HEK293 (cell line): ENCODE measurements around the gene CLIC5.

Experiments
- CTCF ChIA-PET: fragments of 350-600 bp; formaldehyde crosslinking; extraction: SDS; loops from one replicate; lab custom pipeline; 2021; ENCODE audit warnings: antibody characterized with exemption; lab: Yijun Ruan, JAX
- POLR2A ChIA-PET: fragments of 300-600 bp; formaldehyde crosslinking; extraction: SDS; loops from one replicate; lab custom pipeline; 2020; ENCODE audit warnings: antibody characterized with exemption, inconsistent platforms; lab: Yijun Ruan, JAX
- H3K27ac ChIP-seq: fragments of 200-500 bp; sonication (Bioruptor generic); 2 replicates; pipeline ENCODE4 v1.5.1; 2014; ENCODE audit warnings: low read depth, low read length, control low read depth, inconsistent platforms; ENCODE audit errors: extremely low read depth
- H3K36me3 ChIP-seq, 2 experiments: fragments of 200-500 bp in 1 of 2; sonication (Bioruptor generic) in 1 of 2; 1 replicate in 1 of 2; 2 replicates in 1 of 2; pipeline ENCODE4 v1.5.1; 2014 to 2017; ENCODE audit warnings: inconsistent platforms in 2 of 2, low read length in 2 of 2; ENCODE audit not compliant: control insufficient read depth in 2 of 2, insufficient read depth in 1 of 2
- H3K4me1 ChIP-seq: fragments of 200-500 bp; sonication (Bioruptor generic); 2 replicates; pipeline ENCODE4 v1.5.1; 2014; ENCODE audit warnings: mild to moderate bottlenecking, low read length, inconsistent platforms; ENCODE audit not compliant: control insufficient read depth, insufficient read depth
- H3K4me3 ChIP-seq: 2 replicates; pipeline ENCODE4 v1.5.1; 2011; ENCODE audit warnings: low read depth, mild to moderate bottlenecking, control low read depth, low read length, moderate library complexity
- H3K9me3 ChIP-seq: fragments of 200-500 bp; sonication (Bioruptor generic); 2 replicates; pipeline ENCODE4 v1.5.1; 2014; ENCODE audit warnings: low read depth, low read length, inconsistent platforms; ENCODE audit not compliant: control insufficient read depth, insufficient read depth
- GLI4 ChIP-seq: fragments of 450-650 bp; formaldehyde crosslinking; IDR thresholded peaks from 2 replicates; pipeline ENCODE4 v1.5.1; 2016; ENCODE audit warnings: missing biosample characterization, missing genetic modification characterization
- HOXA7 ChIP-seq: sonication (generic); formaldehyde crosslinking; IDR thresholded peaks from 2 replicates; pipeline ENCODE4 v1.8.1; 2022; ENCODE audit warnings: missing genetic modification reagents, borderline replicate concordance
- MYNN ChIP-seq: fragments of 450-650 bp; formaldehyde crosslinking; IDR thresholded peaks from 2 replicates; pipeline ENCODE4 v1.5.1; 2016; ENCODE audit warnings: missing biosample characterization, missing genetic modification characterization, borderline replicate concordance
- PATZ1 ChIP-seq: fragments of 450-650 bp; formaldehyde crosslinking; IDR thresholded peaks from 2 replicates; pipeline ENCODE4 v1.5.1; 2016; ENCODE audit warnings: missing biosample characterization, missing genetic modification characterization
- PRDM2 ChIP-seq: fragments of 450-650 bp; formaldehyde crosslinking; IDR thresholded peaks from 2 replicates; pipeline ENCODE4 v1.5.1; 2016; ENCODE audit warnings: missing biosample characterization, missing genetic modification characterization, borderline replicate concordance
- TRIM28 ChIP-seq: IDR thresholded peaks from 2 replicates; pipeline ENCODE4 v1.6.1; 2011; ENCODE audit warnings: low read length, control low read depth, borderline replicate concordance
- ZEB2 ChIP-seq: fragments of 450-650 bp; formaldehyde crosslinking; IDR thresholded peaks from 2 replicates; pipeline ENCODE4 v1.5.1; 2016; ENCODE audit warnings: missing biosample characterization, missing genetic modification characterization
- ZFHX2 ChIP-seq: fragments of 450-650 bp; formaldehyde crosslinking; conservative IDR thresholded peaks from 2 replicates; pipeline ENCODE4 v1.5.1; 2016; ENCODE audit warnings: missing biosample characterization, missing genetic modification characterization
- ZNF16 ChIP-seq: fragments of 450-650 bp; formaldehyde crosslinking; IDR thresholded peaks from 2 replicates; pipeline ENCODE4 v1.5.1; 2016; ENCODE audit warnings: low read depth, missing biosample characterization, missing genetic modification characterization
- ZNF645 ChIP-seq: fragments of 450-650 bp; formaldehyde crosslinking; IDR thresholded peaks from 2 replicates; pipeline ENCODE4; 2016; ENCODE audit warnings: missing biosample characterization, missing genetic modification characterization
- ZNF658 ChIP-seq: fragments of 450-650 bp; formaldehyde crosslinking; IDR thresholded peaks from 2 replicates; pipeline ENCODE4; 2016; ENCODE audit warnings: missing biosample characterization, missing genetic modification characterization
- ZNF701 ChIP-seq: fragments of 450-650 bp; formaldehyde crosslinking; IDR thresholded peaks from 2 replicates; pipeline ENCODE4 v1.5.1; 2016; ENCODE audit warnings: missing biosample characterization, missing genetic modification characterization
- TF ChIP-seq, protein P1 (sequence below): fragments of 450-650 bp; formaldehyde crosslinking; IDR thresholded peaks from 2 replicates; pipeline ENCODE4 v1.5.1; 2016; ENCODE audit warnings: missing biosample characterization, missing genetic modification characterization
- TF ChIP-seq, protein P2 (sequence below): fragments of 450-650 bp; formaldehyde crosslinking; IDR thresholded peaks from 2 replicates; pipeline ENCODE4 v1.5.1; 2016; ENCODE audit warnings: missing biosample characterization, missing genetic modification characterization

The CLIC5 gene

GRCh38 chr6:45882671-45883070 is 133.0 kb downstream of the CLIC5 start:
- H3K4me3 ChIP-seq: no peak overlapping the region
- no peaks in the 10 kb centered on the region for H3K36me3 ChIP-seq
- POLR2A ChIA-PET: no interaction called here
- no peaks in the 10 kb centered on the region for H3K9me3 ChIP-seq
- no peak overlapping the region for H3K27ac ChIP-seq
- no peaks in the 10 kb centered on the region for H3K4me1 ChIP-seq
- TF ChIP-seq, protein P1, sequence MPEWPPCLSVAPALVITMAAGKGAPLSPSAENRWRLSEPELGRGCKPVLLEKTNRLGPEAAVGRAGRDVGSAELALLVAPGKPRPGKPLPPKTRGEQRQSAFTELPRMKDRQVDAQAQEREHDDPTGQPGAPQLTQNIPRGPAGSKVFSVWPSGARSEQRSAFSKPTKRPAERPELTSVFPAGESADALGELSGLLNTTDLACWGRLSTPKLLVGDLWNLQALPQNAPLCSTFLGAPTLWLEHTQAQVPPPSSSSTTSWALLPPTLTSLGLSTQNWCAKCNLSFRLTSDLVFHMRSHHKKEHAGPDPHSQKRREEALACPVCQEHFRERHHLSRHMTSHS (tag by site-specific recombination): no peak
- TF ChIP-seq, protein P2, sequence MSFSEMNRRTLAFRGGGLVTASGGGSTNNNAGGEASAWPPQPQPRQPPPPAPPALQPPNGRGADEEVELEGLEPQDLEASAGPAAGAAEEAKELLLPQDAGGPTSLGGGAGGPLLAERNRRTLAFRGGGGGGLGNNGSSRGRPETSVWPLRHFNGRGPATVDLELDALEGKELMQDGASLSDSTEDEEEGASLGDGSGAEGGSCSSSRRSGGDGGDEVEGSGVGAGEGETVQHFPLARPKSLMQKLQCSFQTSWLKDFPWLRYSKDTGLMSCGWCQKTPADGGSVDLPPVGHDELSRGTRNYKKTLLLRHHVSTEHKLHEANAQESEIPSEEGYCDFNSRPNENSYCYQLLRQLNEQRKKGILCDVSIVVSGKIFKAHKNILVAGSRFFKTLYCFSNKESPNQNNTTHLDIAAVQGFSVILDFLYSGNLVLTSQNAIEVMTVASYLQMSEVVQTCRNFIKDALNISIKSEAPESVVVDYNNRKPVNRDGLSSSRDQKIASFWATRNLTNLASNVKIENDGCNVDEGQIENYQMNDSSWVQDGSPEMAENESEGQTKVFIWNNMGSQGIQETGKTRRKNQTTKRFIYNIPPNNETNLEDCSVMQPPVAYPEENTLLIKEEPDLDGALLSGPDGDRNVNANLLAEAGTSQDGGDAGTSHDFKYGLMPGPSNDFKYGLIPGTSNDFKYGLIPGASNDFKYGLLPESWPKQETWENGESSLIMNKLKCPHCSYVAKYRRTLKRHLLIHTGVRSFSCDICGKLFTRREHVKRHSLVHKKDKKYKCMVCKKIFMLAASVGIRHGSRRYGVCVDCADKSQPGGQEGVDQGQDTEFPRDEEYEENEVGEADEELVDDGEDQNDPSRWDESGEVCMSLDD (tag by site-specific recombination): no peak
- TF ChIP-seq PRDM2 (tag by site-specific recombination): no peak
- TF ChIP-seq ZNF658 (tag by site-specific recombination): no peak
- TF ChIP-seq PATZ1 (tag by site-specific recombination): no peak
- TF ChIP-seq GLI4 (tag by site-specific recombination): no peak
- no peak for TF ChIP-seq ZEB2 (tag by site-specific recombination)
- no peak for TF ChIP-seq ZNF16
- no peak for TF ChIP-seq ZNF701 (tag by site-specific recombination)
- TF ChIP-seq, all 188 proteins: peak for 0
- CTCF ChIA-PET: interaction anchor here (0.6 kb wide), 1 partner anchor 1431 kb away, joined by 6 read pairs; no protein-coding TSS in a partner anchor

DNA sequence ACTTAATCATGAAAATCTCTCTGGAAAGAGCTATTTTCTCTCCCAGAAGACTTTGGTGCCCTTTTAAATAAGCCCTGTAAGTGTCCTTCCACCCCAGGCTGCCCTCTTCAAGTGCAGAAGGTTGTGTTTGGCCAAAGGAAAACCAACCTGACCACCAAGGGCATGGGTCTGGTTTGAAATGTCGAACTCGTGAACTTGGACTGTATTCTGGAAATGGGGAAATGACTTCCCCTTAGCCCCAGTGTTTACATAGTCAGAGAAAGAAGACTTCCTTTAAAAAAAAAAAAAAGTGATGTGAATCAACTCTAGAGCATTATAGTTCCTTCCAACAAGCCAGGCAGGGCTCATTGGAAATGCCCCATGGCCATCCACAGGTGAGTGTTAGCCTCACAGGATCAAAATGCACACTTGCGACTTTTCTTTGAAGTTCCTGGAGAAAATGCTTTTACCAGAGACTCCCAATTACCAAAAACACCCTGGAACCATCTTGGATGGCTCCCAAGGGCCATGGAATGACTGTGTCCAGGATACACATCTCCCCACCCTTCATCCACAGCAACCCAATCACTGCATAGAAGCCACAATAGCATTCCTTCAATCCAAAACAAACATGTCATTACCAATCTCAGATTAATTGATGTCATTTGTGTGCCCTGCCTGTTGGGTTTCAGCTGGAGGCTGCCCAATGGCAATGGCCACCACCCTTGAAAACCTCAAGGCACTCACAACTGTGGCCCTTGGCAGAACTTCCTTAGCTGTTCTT is 133.8 kb downstream of the CLIC5 start:
- CTCF ChIA-PET: interaction anchor here (0.6 kb wide), 1 partner anchor 16 kb away, joined by 3 read pairs; no protein-coding TSS in a partner anchor
- H3K36me3 ChIP-seq: no peaks in the 10 kb centered on the region
- no peak overlapping the region for H3K27ac ChIP-seq
- no peak overlapping the region for H3K4me3 ChIP-seq
- no peaks in the 10 kb centered on the region for H3K4me1 ChIP-seq
- no peaks in the 10 kb centered on the region for H3K9me3 ChIP-seq
- POLR2A ChIA-PET: interaction anchor here (0.6 kb wide), 1 partner anchor 18 kb away, joined by 3 read pairs; no protein-coding TSS in a partner anchor
- TF ChIP-seq TRIM28: no peak
- TF ChIP-seq MYNN (tag by site-specific recombination): no peak
- TF ChIP-seq ZNF645 (tag by site-specific recombination): no peak
- no peak for TF ChIP-seq HOXA7 (CRISPR knock-in tag)
- no peak for TF ChIP-seq ZFHX2 (tag by site-specific recombination)
